Measurements from ENCODE around the gene COX6B2.

DNA sequence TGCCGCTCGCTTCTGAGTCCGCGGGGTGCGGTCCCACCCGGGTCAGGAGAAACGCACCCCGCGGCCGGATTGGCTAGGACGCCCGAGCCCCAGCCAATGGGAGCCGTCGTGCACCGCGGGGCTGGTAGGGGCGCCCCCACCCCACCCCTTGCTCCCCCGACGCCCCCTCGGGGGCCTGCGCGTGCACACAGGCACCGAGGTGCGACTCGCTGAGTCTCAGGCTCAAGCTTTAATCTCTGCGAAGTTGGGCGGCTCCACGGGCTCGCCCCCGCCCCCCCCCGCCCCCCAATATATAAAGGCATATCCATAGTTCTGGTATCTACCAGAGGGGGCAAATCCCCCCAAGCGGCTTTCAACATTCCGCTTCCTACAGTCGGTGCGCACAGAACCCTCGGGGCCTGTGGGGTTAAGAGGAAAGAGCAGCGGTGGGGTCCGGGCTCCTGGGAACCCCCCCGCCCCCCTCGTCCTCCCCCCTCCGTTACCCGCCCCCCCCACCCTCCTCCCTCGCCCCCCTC lies at the start of gene COX6B2:
- TF ChIP-seq, protein P1, sequence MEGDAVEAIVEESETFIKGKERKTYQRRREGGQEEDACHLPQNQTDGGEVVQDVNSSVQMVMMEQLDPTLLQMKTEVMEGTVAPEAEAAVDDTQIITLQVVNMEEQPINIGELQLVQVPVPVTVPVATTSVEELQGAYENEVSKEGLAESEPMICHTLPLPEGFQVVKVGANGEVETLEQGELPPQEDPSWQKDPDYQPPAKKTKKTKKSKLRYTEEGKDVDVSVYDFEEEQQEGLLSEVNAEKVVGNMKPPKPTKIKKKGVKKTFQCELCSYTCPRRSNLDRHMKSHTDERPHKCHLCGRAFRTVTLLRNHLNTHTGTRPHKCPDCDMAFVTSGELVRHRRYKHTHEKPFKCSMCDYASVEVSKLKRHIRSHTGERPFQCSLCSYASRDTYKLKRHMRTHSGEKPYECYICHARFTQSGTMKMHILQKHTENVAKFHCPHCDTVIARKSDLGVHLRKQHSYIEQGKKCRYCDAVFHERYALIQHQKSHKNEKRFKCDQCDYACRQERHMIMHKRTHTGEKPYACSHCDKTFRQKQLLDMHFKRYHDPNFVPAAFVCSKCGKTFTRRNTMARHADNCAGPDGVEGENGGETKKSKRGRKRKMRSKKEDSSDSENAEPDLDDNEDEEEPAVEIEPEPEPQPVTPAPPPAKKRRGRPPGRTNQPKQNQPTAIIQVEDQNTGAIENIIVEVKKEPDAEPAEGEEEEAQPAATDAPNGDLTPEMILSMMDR (IDR thresholded peaks at IDR 0.05), result no peak
- TF ChIP-seq EZH2 (IDR thresholded peaks at IDR 0.05), result peak; percentile 66
